IPS DF 19.7 (cell line): ENCODE measurements around the gene GPR176.

Experiments used
- DNase-seq: peaks from one replicate; pipeline ENCODE4 v3.0.0-alpha.2; 2013; ENCODE audit warnings: low read depth, low spot score

The GPR176 gene

DNA sequence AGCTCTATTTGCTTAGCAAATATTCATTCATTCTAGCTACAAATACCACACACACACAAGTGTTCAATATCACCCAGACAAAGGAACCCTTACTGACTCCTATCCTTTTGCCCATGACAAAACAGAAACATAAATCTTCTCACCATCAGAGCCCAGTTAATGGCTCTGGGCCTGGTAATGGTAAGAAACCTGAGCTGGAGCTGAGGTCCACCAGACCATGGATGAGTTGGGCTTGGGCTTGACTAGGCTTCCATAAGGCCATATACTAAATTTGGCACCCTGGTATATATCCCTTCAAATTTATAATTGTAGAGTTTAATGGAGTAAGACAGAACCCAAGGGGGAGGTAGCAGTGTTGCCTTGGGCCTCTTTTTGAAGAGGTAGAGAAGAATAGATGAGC, 29.4 kb downstream of the GPR176 start:
- DNase-seq = no peak

DNA sequence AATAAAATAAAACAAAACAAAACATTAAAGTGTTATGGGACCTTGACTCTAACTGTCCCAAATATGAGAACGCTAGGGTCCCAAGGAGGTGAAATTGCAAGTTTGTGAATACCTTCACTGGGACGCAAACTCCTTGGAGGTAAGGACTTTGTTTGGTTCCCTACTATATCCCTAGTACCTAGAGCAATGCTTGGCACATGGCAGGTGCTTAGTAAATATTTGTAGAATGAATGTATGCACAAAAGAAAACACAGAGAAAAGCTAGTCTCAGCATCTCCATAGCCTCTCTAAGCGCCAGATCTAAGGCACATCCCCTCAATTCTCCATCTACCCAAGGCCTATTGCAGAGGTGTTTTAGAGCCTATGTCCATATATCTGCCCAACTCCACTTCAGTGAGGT, 30.5 kb downstream of the GPR176 start:
- no peak for DNase-seq

DNA sequence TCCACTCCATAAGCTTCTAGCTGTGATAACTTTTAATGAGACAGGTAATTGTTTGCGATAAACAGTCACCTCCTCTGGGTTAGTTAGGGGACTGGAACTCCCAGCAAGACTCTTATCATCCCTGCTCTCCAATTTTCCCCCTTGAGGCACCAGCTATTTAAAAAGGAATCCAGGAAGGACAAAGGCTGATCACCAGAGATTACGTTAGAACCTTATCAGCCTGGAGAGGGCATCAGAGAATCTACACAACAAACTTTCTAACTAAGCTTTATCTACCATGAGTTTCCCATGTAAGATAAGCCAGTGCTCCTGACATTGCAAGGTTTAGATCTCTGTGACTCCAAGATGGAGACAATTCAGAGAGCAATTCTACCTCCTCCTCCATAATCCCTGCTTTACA, 31.3 kb downstream of the GPR176 start:
- DNase-seq = no peak

DNA sequence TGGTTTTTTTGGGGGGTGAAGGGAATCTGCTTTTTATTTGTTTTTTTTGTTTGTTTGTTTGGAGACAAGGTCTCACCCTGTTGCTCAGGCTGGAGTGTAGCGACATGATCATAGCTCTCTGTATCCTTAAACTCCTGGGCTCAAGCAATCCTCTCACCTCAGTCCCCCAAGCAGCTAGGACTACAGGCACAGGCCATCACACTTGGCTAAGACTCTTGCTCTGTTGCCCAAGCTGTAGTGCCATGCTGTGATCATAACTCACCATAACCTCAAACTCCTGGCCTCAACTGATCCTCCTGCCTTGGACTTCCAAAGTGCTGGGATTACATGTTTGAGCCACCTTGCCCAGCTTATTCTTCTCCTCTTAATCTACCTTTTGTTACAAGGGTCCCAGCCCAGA, 31.8 kb downstream of the GPR176 start:
- no peak for DNase-seq

DNA sequence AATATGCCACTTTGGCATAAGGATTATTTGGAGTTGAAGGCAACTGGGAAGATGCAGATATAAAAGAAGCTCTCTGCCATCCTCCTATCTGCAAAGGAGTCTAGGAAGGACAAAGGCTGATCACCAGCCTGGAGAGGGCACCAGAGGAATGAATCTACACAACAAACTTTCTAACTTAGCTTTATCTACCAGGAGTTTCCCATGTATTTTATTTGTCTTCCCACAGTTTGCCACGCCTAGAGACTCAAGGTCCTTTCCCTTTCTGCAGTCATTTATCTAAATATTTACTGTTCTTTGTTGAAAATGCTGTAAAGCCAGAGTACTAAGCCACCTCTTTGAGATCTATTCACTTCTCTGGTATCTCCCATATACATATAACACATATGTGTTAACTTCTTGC, 32.2 kb downstream of the GPR176 start:
- peak; percentile 56 for DNase-seq

DNA sequence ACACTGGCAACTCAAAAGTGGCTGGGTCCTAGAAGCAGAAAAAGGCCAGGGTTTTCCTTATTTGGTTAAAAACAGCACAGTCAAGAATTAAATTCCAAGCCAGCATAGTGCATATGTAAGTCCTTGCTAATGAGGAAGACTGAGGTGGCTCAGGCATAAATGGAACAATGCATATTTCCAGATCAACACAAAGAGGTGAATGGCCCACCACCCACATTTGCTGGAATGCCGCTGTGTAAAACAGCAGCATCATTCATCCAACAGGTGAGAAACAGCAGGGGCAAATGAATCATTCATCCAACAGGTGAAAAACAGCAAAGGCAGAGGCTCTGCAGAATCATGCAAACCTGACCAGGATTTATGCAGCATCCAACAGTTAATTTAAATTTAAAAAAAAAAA, 32.9 kb downstream of the GPR176 start:
- DNase-seq = peak; percentile 100

DNA sequence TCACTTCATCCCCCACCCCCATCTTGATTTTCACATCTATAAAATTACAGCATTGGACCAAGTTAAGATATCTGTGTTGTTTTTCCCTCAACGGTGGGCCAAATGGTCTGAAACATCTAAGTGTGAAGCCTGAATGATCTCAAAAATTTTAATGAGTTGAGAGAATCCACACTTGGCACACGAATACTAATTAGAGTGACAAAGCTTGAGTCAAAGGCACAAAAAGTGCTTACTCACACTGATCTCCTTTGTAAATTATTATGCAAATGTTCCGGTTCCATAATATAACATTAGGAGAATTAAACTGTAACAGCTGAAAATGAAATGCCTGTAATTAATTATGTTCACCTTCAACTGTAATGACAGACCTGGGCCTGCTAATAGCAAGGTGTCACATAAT, 33.6 kb downstream of the GPR176 start:
- DNase-seq = no peak

DNA sequence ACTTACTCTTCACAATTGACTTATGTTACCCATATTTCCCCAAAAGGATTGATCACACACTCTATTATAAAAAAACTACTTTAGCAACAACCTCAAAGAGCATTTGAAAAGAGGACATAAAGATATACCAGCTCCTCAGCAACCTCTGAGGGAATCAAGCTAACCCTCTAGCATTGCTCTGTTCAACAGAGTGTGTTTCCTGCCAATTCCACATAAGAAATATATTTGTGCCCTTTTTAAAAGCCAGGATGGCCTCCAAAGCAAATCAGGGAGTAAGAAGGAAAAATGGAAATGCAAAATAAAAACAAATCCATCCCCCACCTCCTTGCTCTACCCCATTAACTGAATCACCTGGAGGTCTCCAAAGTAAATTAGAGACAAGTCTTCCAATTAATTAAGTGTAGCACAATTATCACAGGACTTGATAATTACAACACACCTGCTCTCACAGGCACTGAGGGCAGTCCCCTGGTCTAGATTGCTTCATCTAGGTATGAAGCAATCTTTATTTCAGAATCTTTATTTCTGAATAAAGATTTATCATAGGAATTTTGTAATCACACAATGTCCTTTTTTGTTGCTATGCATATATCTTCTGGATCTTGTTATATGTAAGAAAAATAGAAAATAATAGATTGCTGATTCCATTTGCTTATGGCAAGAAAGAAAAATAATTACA, 34.8 kb downstream of the GPR176 start:
- DNase-seq = no peak

DNA sequence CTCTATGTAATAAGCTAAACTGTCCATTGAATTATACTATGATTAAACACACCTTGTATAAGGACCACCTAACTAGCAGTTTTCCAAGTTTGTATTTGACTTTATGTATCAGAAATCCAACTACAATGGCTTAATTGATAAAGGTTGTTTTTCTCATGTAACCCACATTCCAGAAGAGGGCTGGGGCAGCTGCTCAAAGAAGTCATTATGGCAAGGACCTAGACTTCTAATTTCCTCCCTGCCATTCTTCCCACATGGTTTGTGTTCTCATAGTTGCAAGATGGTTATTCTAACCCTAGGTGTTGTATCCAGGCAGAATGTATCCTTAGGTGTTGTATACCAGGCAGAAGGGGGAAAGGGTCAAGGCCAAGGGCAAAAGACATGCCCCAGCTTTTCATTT, 35.7 kb downstream of the GPR176 start:
- DNase-seq = no peak

DNA sequence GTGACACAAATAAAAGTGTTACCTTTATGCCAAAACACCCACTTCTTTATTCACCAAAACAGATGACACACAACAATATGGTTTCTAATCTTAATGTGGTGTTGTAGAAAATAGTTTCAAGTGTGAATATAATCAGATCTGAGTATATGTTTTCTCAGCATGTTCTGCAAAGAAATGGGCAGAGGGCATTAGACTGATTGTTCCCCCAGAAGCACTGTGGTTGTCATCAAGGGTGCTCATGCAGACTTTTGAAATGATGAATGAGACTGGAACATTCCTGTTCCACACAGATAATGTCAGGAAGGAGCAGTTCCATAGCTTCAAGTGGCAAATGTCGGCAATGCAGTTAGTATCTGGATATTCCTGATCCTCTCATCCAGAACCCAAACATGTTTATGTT, 37.5 kb downstream of the GPR176 start:
- DNase-seq = no peak

DNA sequence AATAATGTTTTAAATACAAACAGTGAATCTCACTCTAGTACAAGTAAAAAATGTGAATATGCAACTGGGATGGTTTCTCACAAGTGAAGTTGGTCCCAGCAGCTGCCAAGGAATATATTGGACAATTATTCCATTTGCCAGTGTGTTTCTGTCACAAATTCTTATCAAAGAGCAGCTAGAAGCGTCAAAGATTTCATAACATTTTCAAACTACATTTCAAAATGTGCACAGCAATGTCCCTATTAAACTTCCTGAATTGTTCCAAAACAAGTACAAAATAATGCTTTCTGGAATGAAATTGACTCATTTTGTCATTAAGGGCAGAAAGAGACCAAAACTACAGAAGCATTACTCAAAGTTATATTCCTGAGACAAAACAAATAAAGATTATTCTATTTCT, 38.3 kb downstream of the GPR176 start:
- no peak for DNase-seq

DNA sequence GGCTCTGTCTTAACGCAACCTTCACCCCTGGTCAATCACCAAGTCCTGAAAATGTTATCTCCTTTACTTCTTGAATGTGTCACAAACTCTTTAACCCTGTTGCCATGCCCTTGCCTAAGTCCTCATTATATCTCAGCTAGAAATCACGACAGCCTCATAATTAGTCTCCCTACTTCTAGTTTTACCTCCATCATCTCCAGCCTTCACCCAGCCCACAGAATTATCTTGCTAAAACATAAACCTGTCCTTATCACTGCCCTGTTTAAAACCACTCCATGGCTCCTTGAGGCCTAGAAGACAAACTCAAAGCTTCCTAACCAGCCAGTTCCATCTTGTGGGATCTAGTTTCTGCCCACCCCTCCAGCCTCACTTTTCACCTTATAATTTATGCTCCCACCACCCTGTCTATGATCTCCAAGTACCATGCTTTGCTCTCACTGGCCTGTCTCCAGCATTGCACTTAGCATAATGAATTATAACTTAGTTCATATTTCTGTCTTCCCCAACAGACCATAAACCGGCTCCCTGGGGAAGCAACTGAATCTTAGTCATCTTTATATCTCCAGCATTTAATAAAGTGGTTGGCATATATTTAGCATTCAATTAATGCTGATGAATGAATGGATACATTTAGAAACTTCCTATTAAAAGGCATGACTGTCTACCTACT, 39.2 kb downstream of the GPR176 start:
- no peak for DNase-seq

DNA sequence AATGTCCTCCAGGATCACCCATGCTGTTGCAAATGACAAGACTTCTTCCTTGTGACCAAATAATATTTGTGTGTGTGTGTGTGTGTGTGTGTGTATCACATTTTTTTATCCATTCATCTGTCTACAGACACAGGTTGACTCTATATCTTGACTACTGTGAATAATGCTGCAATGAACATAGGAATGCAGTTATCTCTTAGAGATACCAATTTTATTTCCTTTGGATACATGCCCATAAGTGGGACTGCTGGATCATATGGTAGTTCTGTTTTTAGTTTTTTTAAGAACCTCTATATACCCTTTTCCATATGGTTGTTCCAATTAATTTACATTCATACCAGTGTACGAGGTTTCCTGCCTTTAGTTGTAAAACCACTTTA, 41.7 kb downstream of the GPR176 start:
- no peak for DNase-seq

DNA sequence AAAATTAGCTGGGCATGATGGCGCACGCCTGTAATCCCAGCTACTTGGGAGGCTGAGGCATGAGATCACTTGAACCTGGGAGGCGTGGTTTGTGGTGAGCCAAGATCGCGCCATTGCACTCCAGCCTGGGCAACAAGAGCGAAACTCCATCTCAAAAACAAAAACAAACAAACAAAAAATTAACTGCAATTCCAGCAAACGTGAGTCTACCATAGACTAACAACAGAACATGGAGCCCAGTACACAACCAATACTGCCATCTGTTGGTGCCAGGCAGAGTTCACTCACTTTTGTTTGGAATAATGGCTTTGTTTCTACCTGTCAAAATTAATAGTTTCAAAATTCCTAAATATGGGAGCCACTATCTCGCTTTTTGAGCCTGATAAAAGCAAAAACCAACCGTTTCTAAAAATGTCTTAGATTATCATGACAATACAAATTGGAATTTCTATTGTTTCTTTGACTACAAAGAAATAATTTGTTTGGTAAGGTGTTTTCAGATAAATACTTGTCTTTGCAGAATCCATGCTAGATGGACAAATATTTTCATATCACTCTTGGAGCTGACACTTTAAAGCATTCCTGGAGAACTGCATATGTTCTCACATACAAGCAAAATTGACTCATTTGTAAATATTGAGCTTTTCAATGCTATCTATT, 45.0 kb downstream of the GPR176 start:
- DNase-seq = no peak

DNA sequence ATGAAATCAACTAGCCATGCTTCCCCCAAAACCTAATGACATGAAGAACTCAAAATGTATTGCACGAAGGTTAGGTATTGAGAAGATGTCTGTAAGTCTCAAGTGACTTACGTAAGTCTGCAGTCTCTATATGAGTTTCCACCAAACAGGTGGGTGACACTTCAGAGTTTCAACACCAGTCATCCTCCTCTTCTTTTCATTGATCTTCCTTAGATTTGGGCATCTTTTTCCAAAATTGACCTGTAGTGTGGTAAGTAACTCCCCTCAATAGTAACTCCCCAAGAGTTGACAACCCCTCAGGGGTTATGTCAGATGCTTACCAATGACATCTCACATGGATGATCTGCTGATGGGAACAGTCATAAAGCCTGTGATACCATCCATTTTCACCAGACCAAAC, 46.1 kb downstream of the GPR176 start:
- DNase-seq = no peak

DNA sequence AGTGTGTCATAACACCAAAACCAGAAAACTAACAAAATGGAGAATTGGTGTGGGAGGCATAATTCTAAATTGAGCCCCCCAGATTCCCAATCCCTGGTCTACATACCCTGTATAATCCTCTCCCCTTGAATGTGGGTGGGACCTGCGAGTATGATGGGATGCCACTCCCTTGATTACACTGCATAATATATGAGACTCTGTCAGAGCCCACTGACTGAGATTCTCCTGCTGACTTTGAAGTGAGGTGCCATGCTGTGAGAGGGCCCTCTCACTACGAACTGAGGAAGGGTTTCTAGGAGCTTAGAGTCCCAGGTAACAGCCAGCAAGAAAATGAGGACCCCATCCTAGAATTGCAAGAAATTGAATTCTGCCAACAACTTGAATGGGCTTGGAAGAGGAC, 49.5 kb downstream of the GPR176 start:
- DNase-seq = no peak

DNA sequence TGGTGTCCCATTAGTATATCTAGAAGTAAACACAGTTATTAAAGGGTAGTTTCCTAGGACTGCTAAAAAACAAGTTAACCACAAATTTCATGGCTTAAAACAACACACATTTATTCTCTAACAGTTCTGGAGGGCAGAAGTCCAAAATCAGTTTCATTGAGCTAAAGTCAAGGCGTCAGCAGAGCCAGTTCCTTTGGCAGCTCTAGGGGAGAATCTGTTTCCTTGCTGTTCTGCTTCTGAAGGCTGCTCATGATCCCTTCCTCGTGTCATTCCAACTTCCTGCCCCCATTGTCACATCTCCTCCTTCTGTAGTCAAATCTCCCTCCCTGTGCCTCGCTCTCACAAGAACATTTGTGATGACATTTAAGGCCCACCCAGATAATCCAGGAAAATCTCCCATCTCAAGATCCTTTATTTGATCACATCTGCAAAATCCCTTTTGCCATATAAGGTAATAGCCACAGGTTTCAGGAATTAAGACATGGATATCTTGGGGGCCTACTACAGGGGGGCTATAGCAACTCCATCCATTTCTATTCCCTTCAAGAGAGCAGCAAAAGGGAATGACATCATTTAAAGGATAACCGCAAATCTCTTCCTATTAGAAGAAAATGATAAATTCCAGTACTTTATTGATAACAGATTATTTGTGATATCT, 50.1 kb downstream of the GPR176 start:
- no peak for DNase-seq

DNA sequence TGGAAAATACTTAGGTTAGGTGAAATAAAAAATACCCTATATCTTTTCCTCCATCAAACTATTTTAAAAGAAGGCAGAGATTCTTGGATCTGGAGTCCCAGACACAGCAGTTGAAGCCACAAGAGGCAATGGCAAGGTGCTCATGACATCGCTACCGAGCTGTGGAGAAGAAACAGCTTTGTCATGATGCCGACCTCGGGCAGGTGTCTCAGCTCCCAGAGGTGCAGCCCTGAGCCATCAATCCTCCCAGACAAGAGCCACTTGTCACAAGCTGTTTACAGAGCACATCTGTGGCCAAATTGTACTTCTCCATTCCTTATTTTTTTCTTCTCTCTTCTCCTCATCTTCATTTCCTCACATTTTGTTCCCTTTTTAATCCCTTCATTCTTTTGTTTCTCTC, 50.8 kb downstream of the GPR176 start:
- no peak for DNase-seq

DNA sequence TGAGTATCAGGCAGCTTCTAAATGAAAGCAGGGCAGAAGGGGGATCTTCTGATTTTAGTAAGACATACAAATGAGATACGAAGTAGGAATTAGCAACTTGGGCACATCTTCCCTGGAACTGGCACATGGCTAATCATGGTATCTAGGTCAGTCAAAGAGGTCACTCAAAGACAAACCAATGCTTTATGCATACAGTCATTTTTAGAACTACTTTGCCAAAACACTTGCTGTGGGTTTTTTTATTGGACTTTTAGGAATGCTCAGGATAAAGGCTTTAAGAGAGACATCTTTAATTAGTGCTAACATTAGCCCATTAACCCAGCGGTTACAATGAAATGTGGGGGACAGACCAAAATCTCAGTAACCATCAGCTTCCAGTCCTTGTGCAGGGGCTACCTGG, 51.7 kb downstream of the GPR176 start:
- no peak for DNase-seq

DNA sequence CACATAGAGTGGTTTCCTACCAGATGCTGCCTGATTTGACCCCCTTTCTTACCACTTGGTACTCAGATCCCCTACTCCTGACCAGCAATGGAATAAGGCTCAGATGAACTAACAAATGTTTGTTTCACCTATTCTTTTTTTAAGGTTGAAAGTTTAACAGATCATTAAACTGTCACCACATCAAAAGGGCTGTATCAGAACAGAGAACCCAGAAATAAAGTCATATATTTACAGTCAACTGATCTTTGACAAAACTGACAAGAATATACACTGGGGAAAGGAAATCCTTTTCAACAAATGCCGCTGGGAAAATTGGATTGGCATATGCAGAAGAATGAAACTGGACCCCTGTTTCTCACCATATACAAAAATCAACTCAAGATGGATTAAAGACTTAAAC, 56.0 kb downstream of the GPR176 start:
- no peak for DNase-seq

DNA sequence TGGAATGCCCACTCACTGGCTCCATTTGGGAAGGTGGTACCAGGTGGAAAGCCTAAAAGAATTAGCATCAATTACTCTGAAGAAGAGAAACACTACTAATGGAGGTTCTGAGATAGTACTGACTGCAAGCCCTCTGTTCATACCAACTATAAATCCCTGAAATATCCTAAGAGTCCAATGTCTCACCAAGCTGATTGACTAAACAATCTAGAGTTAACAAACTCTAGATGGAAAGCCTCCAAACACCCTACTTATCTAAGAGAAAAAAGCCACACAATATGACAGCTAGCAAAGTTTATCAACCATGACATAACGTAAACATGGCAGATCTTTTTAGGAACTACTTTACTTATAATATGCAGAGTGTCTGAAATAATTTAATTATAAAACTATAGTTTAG, 59.2 kb downstream of the GPR176 start:
- no peak for DNase-seq

DNA sequence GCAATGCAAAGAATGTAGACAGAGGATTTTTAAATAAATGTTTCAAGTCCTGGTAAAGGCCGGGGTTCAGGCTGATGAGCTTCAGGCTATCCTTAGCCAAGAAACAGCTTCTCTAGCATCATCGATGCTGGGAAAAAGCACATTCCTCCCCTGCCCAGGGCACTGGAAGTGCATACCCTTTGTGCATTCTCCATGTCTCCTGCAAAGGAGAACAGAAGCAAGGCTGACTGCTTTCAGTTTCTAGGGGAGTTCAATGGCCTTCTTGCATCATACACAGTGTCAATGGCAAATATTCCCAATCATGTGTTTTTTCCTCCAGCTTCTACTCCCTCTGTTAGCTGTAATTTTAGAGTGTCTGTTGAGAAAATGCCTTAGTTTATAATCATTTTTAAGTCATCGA, 59.9 kb downstream of the GPR176 start:
- no peak for DNase-seq

DNA sequence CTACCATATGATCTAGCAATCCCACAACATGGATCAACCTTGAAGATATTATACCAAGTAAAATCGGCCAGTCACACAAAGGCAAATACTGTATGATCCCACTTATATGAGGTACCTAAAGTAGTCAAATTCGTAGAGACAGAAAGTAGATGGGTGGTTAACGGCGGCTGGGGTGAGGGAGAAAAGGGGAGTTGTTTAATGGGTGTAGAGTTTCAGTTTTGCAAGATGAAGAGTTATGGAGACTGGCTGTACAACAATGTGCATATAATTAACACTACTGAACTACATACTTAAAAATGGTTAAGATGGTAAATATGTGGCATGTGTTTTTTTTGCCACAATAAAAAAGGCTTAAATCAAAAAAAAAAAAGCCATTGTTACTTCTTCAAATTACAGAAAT, 60.4 kb downstream of the GPR176 start:
- no peak for DNase-seq
